HepG2 (cell line): ENCODE measurements around the gene SMURF1. TPM values are rescaled to one million over a fixed set of nuclear protein-coding genes. Genes with fewer than 3 reads are reported as not detected.

Source experiments
- ATAC-seq: fragments of 200-7000 bp; cut with Tn5 transposase; 3 replicates; pipeline ENCODE4 v1.9.1; 2020; ENCODE audit warnings: mild to moderate bottlenecking, moderate library complexity
- BruUV-seq: library from RNA; stranded (reverse); fragments of 400-500 nt; replicated peaks from 2 replicates; lab custom pipeline; 2021; lab: Mats Ljungman, UMichigan
- CTCF ChIA-PET: fragments of 300-600 bp; formaldehyde crosslinking; extraction: SDS; loops from one replicate; lab custom pipeline; 2021; ENCODE audit warnings: low total read pairs, inconsistent platforms, low intra/inter-chr PET ratio; lab: Yijun Ruan, JAX
- POLR2A ChIA-PET: fragments of 350-600 bp; sonication (Branson Sonifier 250); formaldehyde crosslinking; loops from one replicate; lab custom pipeline; 2020; ENCODE audit warnings: antibody characterized with exemption, inconsistent platforms; lab: Yijun Ruan, JAX
- DNase-seq: peaks from one replicate; pipeline ENCODE4 v3.0.0-alpha.2; 2015; ENCODE audit warnings: low spot score
- FAIRE-seq: peaks from 3 replicates; lab custom pipeline; 2011; peaks lifted over from hg19 to GRCh38; lab: Jason Lieb, UNC
- H2AFZ ChIP-seq: one replicate; pipeline ENCODE4 v1.6.1; 2011; ENCODE audit warnings: low read length, inconsistent platforms
- H3K27ac ChIP-seq: fragments of 300-600 bp; 3 replicates; pipeline ENCODE4 v1.8.0; 2011; ENCODE audit warnings: mixed run types, mild to moderate bottlenecking, mixed read lengths, low read length, inconsistent platforms; ENCODE audit not compliant: insufficient read depth; ENCODE audit errors: extremely low read length
- H3K27me3 ChIP-seq, 2 experiments: fragments of 200-600 bp in 1 of 2; 2 replicates in 1 of 2; 3 replicates in 1 of 2; pipeline versions ENCODE4 v1.6.0 to v1.8.0; 2011; ENCODE audit warnings: low read length in 2 of 2, mild to moderate bottlenecking in 2 of 2, moderate library complexity in 2 of 2, inconsistent platforms in 1 of 2; ENCODE audit not compliant: insufficient read depth in 2 of 2, control insufficient read depth in 1 of 2
- H3K36me3 ChIP-seq, 2 experiments: fragments of 200-600 bp in 1 of 2; replicated peaks in 1 of 2; 2 replicates in 1 of 2; 3 replicates in 1 of 2; pipeline versions ENCODE4 v1.5.1 to v1.8.0; 2011; ENCODE audit warnings: low read length in 2 of 2, inconsistent platforms in 1 of 2; ENCODE audit not compliant: insufficient read depth in 2 of 2, control insufficient read depth in 1 of 2
- H3K4me1 ChIP-seq: 2 replicates; pipeline ENCODE4 v1.5.1; 2012; ENCODE audit warnings: low read length, inconsistent platforms; ENCODE audit not compliant: insufficient read depth
- H3K4me2 ChIP-seq: 2 replicates; pipeline ENCODE4 v1.6.0; 2011; ENCODE audit warnings: low read depth, low read length, inconsistent platforms
- H3K4me3 ChIP-seq, 3 experiments: fragments of 200-600 bp in 1 of 3; sonication (generic), shearing (Covaris generic) in 1 of 3; replicated peaks in 1 of 3; 2 replicates each; pipeline ENCODE4 v1.5.1; 2011 to 2016; ENCODE audit warnings: low read length in 3 of 3, inconsistent platforms in 2 of 3, low read depth in 2 of 3, mild to moderate bottlenecking in 2 of 3, control low read depth in 1 of 3, mixed read lengths in 1 of 3; ENCODE audit not compliant: insufficient read depth in 1 of 3
- H3K79me2 ChIP-seq: one replicate; pipeline ENCODE4 v1.6.1; 2011; ENCODE audit warnings: low read length, inconsistent platforms; ENCODE audit not compliant: insufficient read depth
- H3K9ac ChIP-seq: 2 replicates; pipeline ENCODE4 v1.6.0; 2011; ENCODE audit warnings: mild to moderate bottlenecking, low read depth, low read length, inconsistent platforms; ENCODE audit not compliant: insufficient read depth
- H3K9me3 ChIP-seq: 2 replicates; pipeline ENCODE4 v1.5.1; 2012; ENCODE audit warnings: mild to moderate bottlenecking, low read length
- H4K20me1 ChIP-seq: 2 replicates; pipeline ENCODE4 v1.6.0; 2011; ENCODE audit warnings: inconsistent platforms, mild to moderate bottlenecking, low read length, moderate library complexity; ENCODE audit not compliant: insufficient read depth
- AGO2 ChIP-seq: fragments of 200-400 bp; formaldehyde crosslinking; optimal IDR thresholded peaks from 2 replicates; pipeline ENCODE3; 2017; ENCODE audit warnings: mild to moderate bottlenecking, low read depth, low read length, moderate library complexity
- ARID2 ChIP-seq: sonication (generic); formaldehyde crosslinking; IDR thresholded peaks from 2 replicates; pipeline ENCODE4 v1.8.1; 2022; ENCODE audit warnings: mild to moderate bottlenecking, missing genetic modification reagents, borderline replicate concordance
- CREB1 ChIP-seq, 2 experiments: fragments of 450-650 bp in 1 of 2; IDR thresholded peaks; 2 replicates each; pipeline ENCODE4 v1.6.1; 2016 to 2017; ENCODE audit warnings: control low read depth in 1 of 2, mild to moderate bottlenecking in 1 of 2, missing compliant biosample characterization in 1 of 2, missing genetic modification characterization in 1 of 2
- GATA4 ChIP-seq: sonication (generic); IDR thresholded peaks from 2 replicates; pipeline ENCODE4 v1.6.1; 2016; ENCODE audit warnings: antibody characterized with exemption, low read depth, borderline replicate concordance
- KMT2A ChIP-seq: sonication (generic); formaldehyde crosslinking; IDR thresholded peaks from 2 replicates; pipeline ENCODE4 v1.4.0; 2020; ENCODE audit warnings: missing genetic modification reagents
- PHB2 ChIP-seq: fragments of 450-650 bp; IDR thresholded peaks from 2 replicates; pipeline ENCODE4 v1.6.1; 2018; ENCODE audit not compliant: partially characterized antibody
- ZNF225 ChIP-seq: sonication (generic); formaldehyde crosslinking; IDR thresholded peaks from 2 replicates; pipeline ENCODE4 v1.4.0; 2020; ENCODE audit warnings: mild to moderate bottlenecking, missing genetic modification reagents
- ZNF549 ChIP-seq: sonication (generic); formaldehyde crosslinking; IDR thresholded peaks from 2 replicates; pipeline ENCODE4 v1.5.0; 2020; ENCODE audit warnings: missing genetic modification reagents
- ZNF768 ChIP-seq: sonication (generic); formaldehyde crosslinking; IDR thresholded peaks from 2 replicates; pipeline ENCODE4 v1.4.0; 2020; ENCODE audit warnings: missing genetic modification reagents
- ZNF775 ChIP-seq: sonication (generic); formaldehyde crosslinking; IDR thresholded peaks from 2 replicates; pipeline ENCODE4 v1.4.0; 2020; ENCODE audit warnings: missing genetic modification reagents, mild to moderate bottlenecking, moderate library complexity, borderline replicate concordance
- WGBS: methylation state at CpG from one replicate; pipeline ENCODE4 v1.1.6; 2017; ENCODE audit warnings: low lambda C conversion rate; 5-methylcytosine and 5-hydroxymethylcytosine counted together
- in situ Hi-C: cut with HindIII; loops from 2 replicates; pipeline ENCODE4 v1.10.0; 2017; ENCODE audit warnings: low pct_unique_long_range_greater_than_20kb; ENCODE audit not compliant: extremely low pct_ligation_motif_present
- intact Hi-C: fragments of 100-400 bp; cut with micrococcal nuclease; formaldehyde crosslinking; loops from one replicate; pipeline ENCODE4 v1.10.0; 2022; ENCODE audit not compliant: unreplicated experiment
- polyA plus RNA-seq, 8 experiments: library from polyadenylated mRNA; depleted of rRNA in 3 of 8; stranded (reverse) in 7 of 8; unstranded in 1 of 8; fragments of >200 nt; fragmentation: Illumina TruSeq in 4 of 8; extraction: Trizol in 4 of 8; gene quantifications; 2 replicates each; pipeline versions ENCODE4 v1.2.1 to v1.2.3, GENCODE V29; 2011 to 2016; ENCODE audit warnings: low read depth in 4 of 8, missing spikeins in 1 of 8, mixed read lengths in 1 of 8; ENCODE audit not compliant: insufficient read depth in 1 of 8
- total RNA-seq, 5 experiments: library from RNA; depleted of rRNA; stranded (reverse); fragments of >200 nt; fragmentation: Illumina TruSeq; extraction: Trizol; gene quantifications; 2 replicates each; pipeline ENCODE4 v1.2.3, GENCODE V29; 2016; ENCODE audit warnings: low read depth in 1 of 5
- TF ChIP-seq, protein P1 (sequence below): sonication (generic); formaldehyde crosslinking; IDR thresholded peaks from 2 replicates; pipeline ENCODE4 v1.5.1; 2020; ENCODE audit warnings: missing genetic modification reagents, mild to moderate bottlenecking, borderline replicate concordance
- TF ChIP-seq, protein P2 (sequence below): sonication (generic); formaldehyde crosslinking; IDR thresholded peaks from 2 replicates; pipeline ENCODE4 v1.4.0; 2020; ENCODE audit warnings: mild to moderate bottlenecking, missing genetic modification reagents

The SMURF1 gene
- total and polyA plus RNA-seq, 2 of the 13 experiments (the other 11 are each of a cell fraction or from before 2014, with no cell fraction given): 8.3 to 11.1 TPM

DNA sequence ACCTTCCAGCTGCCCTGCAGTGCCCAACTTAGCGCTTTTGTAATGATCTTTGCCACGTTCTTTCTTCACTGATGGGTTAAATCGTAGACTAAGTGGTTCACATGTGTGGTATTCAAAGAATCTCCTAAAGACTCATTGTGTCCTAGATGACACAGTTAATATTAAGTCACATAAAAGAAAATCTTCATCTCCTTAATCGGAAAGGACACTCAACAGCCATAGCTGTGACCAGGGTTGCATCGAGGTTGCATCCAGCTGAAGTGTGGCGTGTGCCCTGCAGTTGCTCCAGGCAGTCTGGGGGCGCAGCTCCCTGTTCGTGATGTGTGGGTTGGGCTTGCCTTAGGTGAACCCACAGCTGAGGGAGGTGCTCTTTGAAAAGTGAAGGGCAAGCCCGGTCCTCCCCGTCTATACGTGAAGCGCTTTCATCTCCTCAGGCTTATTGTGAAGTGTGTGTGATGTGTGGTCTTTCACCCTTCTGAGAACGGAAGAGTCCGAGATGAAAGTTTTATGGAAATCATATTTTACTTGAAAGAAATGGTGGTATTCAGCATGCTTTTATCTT, 142.9 kb downstream of the SMURF1 start (continued):
- TF ChIP-seq, protein P1, sequence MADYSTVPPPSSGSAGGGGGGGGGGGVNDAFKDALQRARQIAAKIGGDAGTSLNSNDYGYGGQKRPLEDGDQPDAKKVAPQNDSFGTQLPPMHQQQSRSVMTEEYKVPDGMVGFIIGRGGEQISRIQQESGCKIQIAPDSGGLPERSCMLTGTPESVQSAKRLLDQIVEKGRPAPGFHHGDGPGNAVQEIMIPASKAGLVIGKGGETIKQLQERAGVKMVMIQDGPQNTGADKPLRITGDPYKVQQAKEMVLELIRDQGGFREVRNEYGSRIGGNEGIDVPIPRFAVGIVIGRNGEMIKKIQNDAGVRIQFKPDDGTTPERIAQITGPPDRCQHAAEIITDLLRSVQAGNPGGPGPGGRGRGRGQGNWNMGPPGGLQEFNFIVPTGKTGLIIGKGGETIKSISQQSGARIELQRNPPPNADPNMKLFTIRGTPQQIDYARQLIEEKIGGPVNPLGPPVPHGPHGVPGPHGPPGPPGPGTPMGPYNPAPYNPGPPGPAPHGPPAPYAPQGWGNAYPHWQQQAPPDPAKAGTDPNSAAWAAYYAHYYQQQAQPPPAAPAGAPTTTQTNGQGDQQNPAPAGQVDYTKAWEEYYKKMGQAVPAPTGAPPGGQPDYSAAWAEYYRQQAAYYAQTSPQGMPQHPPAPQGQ (CRISPR knock-in tag): no peak
- TF ChIP-seq GATA4: no peak
- no peak for TF ChIP-seq ARID2
- TF ChIP-seq KMT2A (CRISPR knock-in tag): no peak
- no peak for TF ChIP-seq PHB2
- TF ChIP-seq ZNF225: no peak

DNA sequence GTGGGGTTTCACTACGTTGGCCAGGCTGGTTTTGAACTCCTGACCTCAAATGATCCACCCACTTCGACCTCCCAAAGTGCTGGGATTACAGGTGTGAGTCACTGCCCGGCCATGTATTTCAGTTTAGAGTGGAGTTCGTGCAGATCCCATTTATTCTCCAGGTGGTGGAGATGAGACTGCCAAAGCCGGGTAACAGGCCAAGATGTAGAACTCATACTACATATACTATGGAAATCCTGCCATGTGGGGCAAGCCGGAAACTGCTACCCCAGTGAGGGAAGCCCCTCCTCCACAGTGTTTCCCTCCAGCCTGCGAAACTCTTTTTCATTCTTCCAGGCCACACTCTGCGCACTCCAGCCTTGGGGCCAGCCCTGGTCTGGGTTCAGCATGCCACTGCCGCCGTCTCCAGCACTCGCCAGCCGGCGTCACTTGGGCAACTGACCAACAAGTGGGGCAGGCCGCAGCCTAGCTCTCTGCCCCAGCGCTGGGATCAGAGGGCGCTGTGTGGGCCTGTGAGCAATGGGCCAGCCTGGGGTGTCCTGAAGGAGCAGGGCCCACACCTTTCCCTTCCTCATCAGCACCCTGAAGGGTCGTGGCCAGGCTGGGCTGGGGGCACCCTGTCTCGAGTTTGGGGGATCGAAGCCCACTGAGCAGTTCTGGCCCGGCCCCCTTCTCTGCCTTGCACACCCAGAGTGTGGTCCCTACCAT, 143.6 kb downstream of the SMURF1 start:
- Histone ChIP-seq H3K27ac (no peak overlapping the region), H3K36me3 (peaks cover 24 to 70% of the 10 kb centered on the region in 2 experiments), H3K4me3 (no peak overlapping the region), H2AFZ (no peak overlapping the region), H3K9me3 (no peaks in the 10 kb centered on the region), H3K79me2 (no peaks in the 10 kb centered on the region), H4K20me1 (0 out of 2 replicates have a peak, but pooled peaks cover 2% of the 10 kb centered on the region)
- intact Hi-C loops (no loop called here), in situ Hi-C loops (no loop called here)
- WGBS: 96% methylated on average over 18 of the region's 20 CpGs
- POLR2A ChIA-PET: no interaction called here
- no TSS peak for BruUV-seq
- no peak for ATAC-seq
- no peak for FAIRE-seq
- TF ChIP-seq ZNF549 (CRISPR knock-in tag) (no peak), CREB1 (IDR thresholded peaks at IDR 0.05) (no peak), CREB1 (CRISPR knock-in tag; IDR thresholded peaks at IDR 0.05) (no peak), AGO2 (peak; percentile 24), ZNF775 (no peak), ZNF768 (CRISPR knock-in tag) (no peak)
- TF ChIP-seq, protein P2, sequence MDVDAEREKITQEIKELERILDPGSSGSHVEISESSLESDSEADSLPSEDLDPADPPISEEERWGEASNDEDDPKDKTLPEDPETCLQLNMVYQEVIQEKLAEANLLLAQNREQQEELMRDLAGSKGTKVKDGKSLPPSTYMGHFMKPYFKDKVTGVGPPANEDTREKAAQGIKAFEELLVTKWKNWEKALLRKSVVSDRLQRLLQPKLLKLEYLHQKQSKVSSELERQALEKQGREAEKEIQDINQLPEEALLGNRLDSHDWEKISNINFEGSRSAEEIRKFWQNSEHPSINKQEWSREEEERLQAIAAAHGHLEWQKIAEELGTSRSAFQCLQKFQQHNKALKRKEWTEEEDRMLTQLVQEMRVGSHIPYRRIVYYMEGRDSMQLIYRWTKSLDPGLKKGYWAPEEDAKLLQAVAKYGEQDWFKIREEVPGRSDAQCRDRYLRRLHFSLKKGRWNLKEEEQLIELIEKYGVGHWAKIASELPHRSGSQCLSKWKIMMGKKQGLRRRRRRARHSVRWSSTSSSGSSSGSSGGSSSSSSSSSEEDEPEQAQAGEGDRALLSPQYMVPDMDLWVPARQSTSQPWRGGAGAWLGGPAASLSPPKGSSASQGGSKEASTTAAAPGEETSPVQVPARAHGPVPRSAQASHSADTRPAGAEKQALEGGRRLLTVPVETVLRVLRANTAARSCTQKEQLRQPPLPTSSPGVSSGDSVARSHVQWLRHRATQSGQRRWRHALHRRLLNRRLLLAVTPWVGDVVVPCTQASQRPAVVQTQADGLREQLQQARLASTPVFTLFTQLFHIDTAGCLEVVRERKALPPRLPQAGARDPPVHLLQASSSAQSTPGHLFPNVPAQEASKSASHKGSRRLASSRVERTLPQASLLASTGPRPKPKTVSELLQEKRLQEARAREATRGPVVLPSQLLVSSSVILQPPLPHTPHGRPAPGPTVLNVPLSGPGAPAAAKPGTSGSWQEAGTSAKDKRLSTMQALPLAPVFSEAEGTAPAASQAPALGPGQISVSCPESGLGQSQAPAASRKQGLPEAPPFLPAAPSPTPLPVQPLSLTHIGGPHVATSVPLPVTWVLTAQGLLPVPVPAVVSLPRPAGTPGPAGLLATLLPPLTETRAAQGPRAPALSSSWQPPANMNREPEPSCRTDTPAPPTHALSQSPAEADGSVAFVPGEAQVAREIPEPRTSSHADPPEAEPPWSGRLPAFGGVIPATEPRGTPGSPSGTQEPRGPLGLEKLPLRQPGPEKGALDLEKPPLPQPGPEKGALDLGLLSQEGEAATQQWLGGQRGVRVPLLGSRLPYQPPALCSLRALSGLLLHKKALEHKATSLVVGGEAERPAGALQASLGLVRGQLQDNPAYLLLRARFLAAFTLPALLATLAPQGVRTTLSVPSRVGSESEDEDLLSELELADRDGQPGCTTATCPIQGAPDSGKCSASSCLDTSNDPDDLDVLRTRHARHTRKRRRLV: no peak
- TF ChIP-seq, all 625 proteins: peak for 1
- no peaks in the 10 kb centered on the region for H3K27me3 ChIP-seq
- H3K4me2 ChIP-seq: no peak overlapping the region
- no peak for DNase-seq
- CTCF ChIA-PET: no interaction called here
- no peak overlapping the region for H3K9ac ChIP-seq
- H3K4me1 ChIP-seq: no peaks in the 10 kb centered on the region
